HG03039 (cell line): Measurements from ENCODE around the gene MANSC1.
"Not testable (repeated sequence)": the region's sequence is repeated elsewhere in the genome, so short reads cannot be mapped to it uniquely, and the experiment has no call there.

Source experiments
- ATAC-seq: cut with Tn5 transposase; IDR thresholded peaks from one replicate; pipeline ENCODE4 v1.9.1; 2021; ENCODE audit warnings: mild to moderate bottlenecking, moderate library complexity; ENCODE audit not compliant: unreplicated experiment

The MANSC1 gene

GRCh38 chr12:12327802-12328201 is 22.2 kb downstream of the MANSC1 start:
- ATAC-seq: no peak

GRCh38 chr12:12326262-12326661 is 23.8 kb downstream of the MANSC1 start:
- ATAC-seq: no peak

- ATAC-seq: no peak
Measured at GRCh38 chr12:12323591-12323990, 26.5 kb downstream of the MANSC1 start.

- no peak for ATAC-seq
Measured at GRCh38 chr12:12323118-12323517, 26.9 kb downstream of the MANSC1 start.

GRCh38 chr12:12319451-12320183 is 30.4 kb downstream of the MANSC1 start:
- no peak for ATAC-seq

- ATAC-seq: no peak
Measured at GRCh38 chr12:12315838-12316237, 34.2 kb downstream of the MANSC1 start.

GRCh38 chr12:12310695-12311094 is 39.3 kb downstream of the MANSC1 start:
- not testable (repeated sequence) for ATAC-seq

GRCh38 chr12:12305568-12306300 is 44.3 kb downstream of the MANSC1 start:
- ATAC-seq: no peak

GRCh38 chr12:12302976-12303375 is 47.1 kb downstream of the MANSC1 start:
- no peak for ATAC-seq

GRCh38 chr12:12301122-12301521 is 48.9 kb downstream of the MANSC1 start:
- ATAC-seq: no peak

- no peak for ATAC-seq
Measured at GRCh38 chr12:12297201-12297830, 52.7 kb downstream of the MANSC1 start.

- ATAC-seq: no peak
Measured at GRCh38 chr12:12294215-12295005, 55.6 kb downstream of the MANSC1 start.

GRCh38 chr12:12290206-12290605 is 59.8 kb downstream of the MANSC1 start:
- no peak for ATAC-seq

GRCh38 chr12:12286441-12286840 is 63.6 kb downstream of the MANSC1 start:
- no peak for ATAC-seq

- ATAC-seq: no peak
Measured at GRCh38 chr12:12282761-12283425, 67.1 kb downstream of the MANSC1 start.

- no peak for ATAC-seq
Measured at GRCh38 chr12:12282202-12282601, 67.8 kb downstream of the MANSC1 start.

- ATAC-seq: no peak
Measured at GRCh38 chr12:12281134-12281533, 68.9 kb downstream of the MANSC1 start.

GRCh38 chr12:12278899-12279298 is 71.1 kb downstream of the MANSC1 start:
- no peak for ATAC-seq
